Keratinocyte (primary cell): ENCODE results near the gene SIPA1L3. TPM values are rescaled to one million over a fixed set of nuclear protein-coding genes. Genes with fewer than 3 reads are reported as not detected.

Experiments
- DNase-seq: peaks from one replicate; pipeline ENCODE4 v3.0.0-alpha.2; 2011; ENCODE audit warnings: low read depth, missing footprints, low spot score
- FAIRE-seq: peaks from 2 replicates; lab custom pipeline; 2011; peaks lifted over from hg19 to GRCh38; lab: Jason Lieb, UNC
- H2AFZ ChIP-seq: 2 replicates; pipeline ENCODE4 v1.6.0; 2012; ENCODE audit warnings: low read length, control low read depth, inconsistent platforms; ENCODE audit not compliant: control insufficient read depth
- H3K27ac ChIP-seq: 2 replicates; pipeline ENCODE4 v1.5.1; 2011; ENCODE audit warnings: low read length; ENCODE audit not compliant: control insufficient read depth, insufficient read depth
- H3K27me3 ChIP-seq: 3 replicates; pipeline ENCODE4 v1.6.0; 2011; ENCODE audit warnings: low read length; ENCODE audit not compliant: control insufficient read depth, insufficient read depth; ENCODE audit errors: extremely low read depth
- H3K36me3 ChIP-seq, 2 experiments: 2 replicates in 1 of 2; 3 replicates in 1 of 2; pipeline ENCODE4 v1.5.1; 2011; ENCODE audit warnings: low read length in 2 of 2, mild to moderate bottlenecking in 1 of 2; ENCODE audit not compliant: control insufficient read depth in 2 of 2, insufficient read depth in 2 of 2; ENCODE audit errors: extremely low read depth in 1 of 2
- H3K4me1 ChIP-seq: 3 replicates; pipeline ENCODE4 v1.5.1; 2011; ENCODE audit warnings: low read length; ENCODE audit not compliant: control insufficient read depth, insufficient read depth; ENCODE audit errors: extremely low read depth
- H3K4me2 ChIP-seq: 3 replicates; pipeline ENCODE4 v1.6.0; 2011; ENCODE audit warnings: low read depth, low read length; ENCODE audit not compliant: control insufficient read depth, insufficient read depth; ENCODE audit errors: extremely low read depth
- H3K4me3 ChIP-seq, 3 experiments: fragments of 200-600 bp in 1 of 3; sonication (generic) in 1 of 3; 2 replicates in 2 of 3; 3 replicates in 1 of 3; pipeline ENCODE4 v1.5.1; 2011 to 2016; ENCODE audit warnings: low read length in 3 of 3, mild to moderate bottlenecking in 3 of 3, control low read depth in 2 of 3, inconsistent platforms in 1 of 3, low read depth in 1 of 3, mixed read lengths in 1 of 3, mixed run types in 1 of 3, moderate library complexity in 1 of 3; ENCODE audit not compliant: control insufficient read depth in 2 of 3, insufficient read depth in 2 of 3; ENCODE audit errors: extremely low read depth in 1 of 3
- H3K79me2 ChIP-seq: 2 replicates; pipeline ENCODE4 v1.6.0; 2012; ENCODE audit warnings: low read length; ENCODE audit not compliant: control insufficient read depth, insufficient read depth
- H3K9ac ChIP-seq: 3 replicates; pipeline ENCODE4 v1.6.0; 2011; ENCODE audit warnings: low read length; ENCODE audit not compliant: control insufficient read depth, insufficient read depth; ENCODE audit errors: extremely low read depth
- H3K9me1 ChIP-seq: 3 replicates; pipeline ENCODE4 v1.6.0; 2011; ENCODE audit warnings: low read length; ENCODE audit not compliant: control insufficient read depth, insufficient read depth; ENCODE audit errors: extremely low read depth
- H3K9me3 ChIP-seq: 2 replicates; pipeline ENCODE4 v1.5.1; 2012; ENCODE audit warnings: low read depth, low read length; ENCODE audit not compliant: control insufficient read depth
- H4K20me1 ChIP-seq: 3 replicates; pipeline ENCODE4 v1.6.0; 2011; ENCODE audit warnings: low read length; ENCODE audit not compliant: control insufficient read depth, insufficient read depth; ENCODE audit errors: extremely low read depth
- EZH2 ChIP-seq: IDR thresholded peaks from one replicate; pipeline ENCODE4 v1.6.1; 2012; ENCODE audit warnings: inconsistent platforms, mild to moderate bottlenecking, low read length, moderate library complexity
- dilution Hi-C: fragments of 300-500 bp; cut with MboI; formaldehyde crosslinking; loops from one replicate; pipeline ENCODE4 v1.7.0; 2020; ENCODE audit warnings: low sequenced_read_pairs; ENCODE audit not compliant: extremely low pct_ligation_motif_present
- polyA plus RNA-seq, 5 experiments: library from polyadenylated mRNA; depleted of rRNA in 3 of 5; stranded (reverse) in 3 of 5; stranded (forward) in 1 of 5; unstranded in 1 of 5; fragments of >200 nt; gene quantifications; 1 replicate in 1 of 5; 2 replicates in 3 of 5; 3 replicates in 1 of 5; pipeline versions ENCODE4 v1.2.1 to v1.2.3, GENCODE V29; 2011 to 2012; ENCODE audit warnings: missing spikeins in 2 of 5, low read depth in 1 of 5, low replicate concordance in 1 of 5
- TF ChIP-seq, protein P1 (sequence below), 3 experiments: IDR thresholded peaks in 1 of 3; conservative IDR thresholded peaks in 1 of 3; optimal IDR thresholded peaks in 1 of 3; 2 replicates in 2 of 3; 3 replicates in 1 of 3; pipeline versions ENCODE3 to v1.5.1; 2011; ENCODE audit warnings: low read length in 3 of 3, mild to moderate bottlenecking in 3 of 3, moderate library complexity in 2 of 3, control low read depth in 1 of 3, inconsistent platforms in 1 of 3; ENCODE audit not compliant: insufficient read depth in 2 of 3; ENCODE audit errors: extremely low read depth in 1 of 3

The SIPA1L3 gene
- polyA plus RNA-seq, 1 donor (not counting 4 experiments of a cell fraction or from before 2014, with no cell fraction given): 8.0 TPM

DNA sequence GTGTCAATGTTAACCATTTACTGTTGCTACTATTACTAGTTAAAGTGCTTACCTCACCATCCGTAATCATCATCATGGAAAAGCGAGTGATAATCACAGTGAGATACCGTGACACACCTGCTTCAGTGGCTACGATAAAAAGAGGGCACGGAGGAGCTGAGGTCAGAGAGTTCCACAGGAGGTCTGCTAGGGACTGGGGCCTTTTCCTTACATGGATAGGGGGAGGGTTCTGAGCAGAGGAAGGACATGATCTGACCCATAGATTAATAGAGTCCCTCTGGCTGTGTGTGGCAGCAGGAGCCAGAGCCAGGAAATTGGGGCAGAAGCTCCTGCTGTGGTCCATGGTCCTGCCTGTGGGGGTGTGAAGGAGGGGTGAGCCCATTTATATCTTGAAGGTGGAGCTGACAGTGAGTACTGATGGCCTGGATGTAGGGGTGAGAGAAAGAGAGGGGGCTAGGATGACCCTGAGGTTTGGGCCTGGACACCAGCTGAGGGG lies 136.7 kb downstream of the SIPA1L3 start:
- DNase-seq: no peak
- no peak overlapping the region for H2AFZ ChIP-seq
- H3K36me3 ChIP-seq: peaks cover 0 to 1% of the 10 kb centered on the region in 2 experiments
- H3K27me3 ChIP-seq: no peaks in the 10 kb centered on the region
- peaks cover 3% of the 10 kb centered on the region for H3K79me2 ChIP-seq
- no peak for TF ChIP-seq EZH2
- TF ChIP-seq, protein P1, sequence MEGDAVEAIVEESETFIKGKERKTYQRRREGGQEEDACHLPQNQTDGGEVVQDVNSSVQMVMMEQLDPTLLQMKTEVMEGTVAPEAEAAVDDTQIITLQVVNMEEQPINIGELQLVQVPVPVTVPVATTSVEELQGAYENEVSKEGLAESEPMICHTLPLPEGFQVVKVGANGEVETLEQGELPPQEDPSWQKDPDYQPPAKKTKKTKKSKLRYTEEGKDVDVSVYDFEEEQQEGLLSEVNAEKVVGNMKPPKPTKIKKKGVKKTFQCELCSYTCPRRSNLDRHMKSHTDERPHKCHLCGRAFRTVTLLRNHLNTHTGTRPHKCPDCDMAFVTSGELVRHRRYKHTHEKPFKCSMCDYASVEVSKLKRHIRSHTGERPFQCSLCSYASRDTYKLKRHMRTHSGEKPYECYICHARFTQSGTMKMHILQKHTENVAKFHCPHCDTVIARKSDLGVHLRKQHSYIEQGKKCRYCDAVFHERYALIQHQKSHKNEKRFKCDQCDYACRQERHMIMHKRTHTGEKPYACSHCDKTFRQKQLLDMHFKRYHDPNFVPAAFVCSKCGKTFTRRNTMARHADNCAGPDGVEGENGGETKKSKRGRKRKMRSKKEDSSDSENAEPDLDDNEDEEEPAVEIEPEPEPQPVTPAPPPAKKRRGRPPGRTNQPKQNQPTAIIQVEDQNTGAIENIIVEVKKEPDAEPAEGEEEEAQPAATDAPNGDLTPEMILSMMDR (optimal IDR thresholded peaks at IDR 0.05 in 1 of 3, IDR thresholded peaks at IDR 0.05 in 1 of 3, conservative IDR thresholded peaks at IDR 0.05 in 1 of 3; ENCODE audit: extremely low read depth in 1 of 3, insufficient read depth in 2 of 3, low read length in 3 of 3): no peak
- no peaks in the 10 kb centered on the region for H4K20me1 ChIP-seq
- no peak overlapping the region for H3K9ac ChIP-seq
- H3K4me2 ChIP-seq: no peak overlapping the region
- H3K4me3 ChIP-seq: no peak overlapping the region
- peak; percentile 29 for FAIRE-seq
- dilution Hi-C loops: no loop called here
- H3K4me1 ChIP-seq: no peaks in the 10 kb centered on the region
- H3K27ac ChIP-seq: no peak overlapping the region
- no peaks in the 10 kb centered on the region for H3K9me3 ChIP-seq
- peaks cover 3% of the 10 kb centered on the region for H3K9me1 ChIP-seq

DNA sequence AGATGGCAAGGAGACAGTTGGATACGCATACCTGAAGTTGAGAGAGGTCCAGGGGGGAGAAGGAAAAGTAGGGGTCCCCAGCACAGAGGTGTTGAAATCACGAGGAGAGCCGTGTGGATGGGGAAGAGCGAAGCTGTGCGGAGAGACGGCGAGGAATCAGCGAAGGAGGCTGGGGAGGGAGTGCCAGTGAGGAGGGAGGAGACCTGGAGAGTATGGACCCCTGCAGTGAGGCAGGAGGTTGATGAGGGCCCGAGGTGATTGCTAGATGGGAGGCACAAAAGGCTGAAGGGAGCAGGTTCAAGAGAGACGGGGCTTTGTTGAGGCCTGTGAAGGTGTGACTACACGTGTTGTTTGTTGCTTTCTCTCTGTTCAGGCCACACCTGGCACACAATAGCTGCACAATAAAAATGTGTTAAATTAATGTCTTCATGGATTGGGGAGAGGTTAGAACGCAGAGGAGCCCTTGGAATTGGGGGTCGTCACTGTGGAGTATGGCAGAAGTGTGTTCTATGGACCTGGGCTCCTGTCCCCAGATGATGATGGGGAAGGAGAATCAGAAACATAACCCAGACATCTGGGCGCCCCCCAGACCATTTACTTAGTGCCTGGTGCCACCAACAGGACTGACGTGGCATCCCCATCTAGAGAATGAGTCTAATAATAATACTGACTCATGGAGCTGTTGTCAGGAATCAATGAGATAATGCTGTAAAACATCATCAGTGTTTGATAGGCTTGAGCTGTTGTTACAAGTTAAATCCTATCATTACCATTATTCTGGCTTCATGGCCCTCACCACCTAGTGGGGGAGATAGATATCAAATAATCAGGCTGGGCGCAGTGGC lies 137.5 kb downstream of the SIPA1L3 start:
- Histone ChIP-seq H4K20me1 (no peaks in the 10 kb centered on the region), H3K27ac (no peak overlapping the region), H3K9me3 (no peaks in the 10 kb centered on the region), H3K9ac (no peak overlapping the region), H3K9me1 (peaks cover 3% of the 10 kb centered on the region), H3K36me3 (peaks cover 0 to 1% of the 10 kb centered on the region in 2 experiments), H3K79me2 (peaks cover 3% of the 10 kb centered on the region), H2AFZ (no peak overlapping the region), H3K4me2 (no peak overlapping the region), H3K4me1 (no peaks in the 10 kb centered on the region), H3K27me3 (no peaks in the 10 kb centered on the region), H3K4me3 (no peak overlapping the region)
- dilution Hi-C loops: no loop called here
- TF ChIP-seq, protein P1 (optimal IDR thresholded peaks at IDR 0.05 in 1 of 3, IDR thresholded peaks at IDR 0.05 in 1 of 3, conservative IDR thresholded peaks at IDR 0.05 in 1 of 3; ENCODE audit: extremely low read depth in 1 of 3, insufficient read depth in 2 of 3, low read length in 3 of 3): peak in 1 of 3 experiments; percentile 38
- no peak for TF ChIP-seq EZH2
- no peak for DNase-seq
- no peak for FAIRE-seq
